ENCODE results near the gene GRK4.
A peak's percentile ranks its signal among the peaks of the same experiment; 100 is the strongest.
"Not testable (repeated sequence)": the region's sequence is repeated elsewhere in the genome, so short reads cannot be mapped to it uniquely, and the experiment has no call there.

GRK4 gene

GRCh38 chr4:2942532-2943363, 20.6 kb upstream of the GRK4 start:
- no peak for DNase-seq

- no peak for DNase-seq
Measured at GRCh38 chr4:2943364-2944090, 19.8 kb upstream of the GRK4 start.

- DNase-seq = no peak
Measured at GRCh38 chr4:2944091-2944482, 19.3 kb upstream of the GRK4 start.

GRCh38 chr4:2944586-2945526, 18.5 kb upstream of the GRK4 start:
- DNase-seq = no peak

- not testable (repeated sequence) for DNase-seq
Measured at GRCh38 chr4:2945619-2946604, 17.5 kb upstream of the GRK4 start.

- no peak for DNase-seq
Measured at GRCh38 chr4:2946812-2947600, 16.4 kb upstream of the GRK4 start.

- DNase-seq = no peak
Measured at GRCh38 chr4:2947926-2948325, 15.4 kb upstream of the GRK4 start.

GRCh38 chr4:2948895-2949781, 14.2 kb upstream of the GRK4 start:
- DNase-seq = peak; percentile 35 to 36

- DNase-seq = no peak
Measured at GRCh38 chr4:2949782-2950125, 13.6 kb upstream of the GRK4 start.

GRCh38 chr4:2950221-2950989, 13.0 kb upstream of the GRK4 start:
- DNase-seq = no peak

- DNase-seq = no peak
Measured at GRCh38 chr4:2953496-2953895, 9.9 kb upstream of the GRK4 start.

GRCh38 chr4:2954358-2955185, 8.8 kb upstream of the GRK4 start:
- peak in 1 of 2 experiments; percentile 6 for DNase-seq

GRCh38 chr4:2955186-2956044, 8.0 kb upstream of the GRK4 start:
- not testable (repeated sequence) for DNase-seq

- DNase-seq = no peak
Measured at GRCh38 chr4:2958446-2958845, 4.9 kb upstream of the GRK4 start.

- DNase-seq = not testable (repeated sequence)
Measured at GRCh38 chr4:2960450-2960849, 2.9 kb upstream of the GRK4 start.

GRCh38 chr4:2961421-2961810, 2.0 kb upstream of the GRK4 start:
- DNase-seq = peak; percentile 12 to 20

GRCh38 chr4:2961811-2962441, 1.4 kb upstream of the GRK4 start:
- peak; percentile 24 to 41 for DNase-seq

All from AML-193 (cell line).